ENCODE measurements around the gene XRCC4. TPM values are rescaled to one million over a fixed set of nuclear protein-coding genes. Genes with fewer than 3 reads are reported as not detected.

Gene XRCC4
- total RNA-seq, 4 donors from 2014 or later = 3.7 to 10.3 (median 8.7) TPM

DNA sequence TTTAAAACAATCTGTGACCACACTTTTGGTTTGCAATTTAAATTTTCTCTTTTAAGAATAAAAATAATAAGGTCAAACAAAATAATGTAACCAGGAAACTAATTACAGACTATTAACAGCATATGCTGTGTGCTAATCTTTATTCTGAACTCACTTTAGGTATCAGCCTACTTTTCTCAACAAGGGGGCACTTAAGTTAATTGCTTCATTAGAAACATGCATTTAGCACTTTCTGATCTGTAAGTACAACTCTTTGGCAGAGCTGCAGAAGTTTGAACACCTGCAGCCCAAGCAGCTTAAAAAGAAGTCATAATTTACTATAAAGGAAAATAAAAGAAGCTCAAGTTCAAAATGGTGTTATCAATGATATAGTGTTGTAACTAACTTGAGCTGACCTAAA lies 21.7 kb downstream of the XRCC4 start:
- DNase-seq = no peak
- TF ChIP-seq, protein P1, sequence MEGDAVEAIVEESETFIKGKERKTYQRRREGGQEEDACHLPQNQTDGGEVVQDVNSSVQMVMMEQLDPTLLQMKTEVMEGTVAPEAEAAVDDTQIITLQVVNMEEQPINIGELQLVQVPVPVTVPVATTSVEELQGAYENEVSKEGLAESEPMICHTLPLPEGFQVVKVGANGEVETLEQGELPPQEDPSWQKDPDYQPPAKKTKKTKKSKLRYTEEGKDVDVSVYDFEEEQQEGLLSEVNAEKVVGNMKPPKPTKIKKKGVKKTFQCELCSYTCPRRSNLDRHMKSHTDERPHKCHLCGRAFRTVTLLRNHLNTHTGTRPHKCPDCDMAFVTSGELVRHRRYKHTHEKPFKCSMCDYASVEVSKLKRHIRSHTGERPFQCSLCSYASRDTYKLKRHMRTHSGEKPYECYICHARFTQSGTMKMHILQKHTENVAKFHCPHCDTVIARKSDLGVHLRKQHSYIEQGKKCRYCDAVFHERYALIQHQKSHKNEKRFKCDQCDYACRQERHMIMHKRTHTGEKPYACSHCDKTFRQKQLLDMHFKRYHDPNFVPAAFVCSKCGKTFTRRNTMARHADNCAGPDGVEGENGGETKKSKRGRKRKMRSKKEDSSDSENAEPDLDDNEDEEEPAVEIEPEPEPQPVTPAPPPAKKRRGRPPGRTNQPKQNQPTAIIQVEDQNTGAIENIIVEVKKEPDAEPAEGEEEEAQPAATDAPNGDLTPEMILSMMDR (IDR thresholded peaks at IDR 0.05) = no peak
- TF ChIP-seq POLR2A (IDR thresholded peaks at IDR 0.05) = no peak
- H3K27ac ChIP-seq = no peak overlapping the region

DNA sequence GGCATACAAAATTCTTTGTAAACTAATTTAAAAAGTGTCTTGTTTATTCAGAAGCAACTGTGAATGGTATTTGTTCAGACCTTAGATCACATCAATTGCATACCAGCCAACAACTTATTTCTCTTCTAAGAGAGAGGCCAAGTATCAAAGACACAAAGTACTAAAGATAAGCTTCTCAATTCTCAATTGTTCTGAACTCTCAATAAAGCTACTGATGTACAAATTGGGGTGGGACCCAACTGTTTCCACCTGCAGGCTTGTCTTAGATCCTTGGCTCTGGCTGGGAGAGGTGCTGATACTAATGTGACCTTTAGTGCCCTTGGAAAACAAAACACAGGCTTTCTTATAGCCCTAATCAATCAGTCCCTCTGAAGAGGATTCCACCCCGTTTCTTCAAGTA lies 22.1 kb downstream of the XRCC4 start:
- no peak for TF ChIP-seq POLR2A (IDR thresholded peaks at IDR 0.05)
- Histone ChIP-seq H3K4me3 (no peak overlapping the region), H3K27ac (no peak overlapping the region), H3K9me3 (no peaks in the 10 kb centered on the region), H3K27me3 (no peaks in the 10 kb centered on the region), H3K36me3 (no peaks in the 10 kb centered on the region), H3K4me1 (no peaks in the 10 kb centered on the region)
- no peak for DNase-seq

More for the DNA sequence above, 21.7 kb downstream of the XRCC4 start:
- no peaks in the 10 kb centered on the region for H3K4me1 ChIP-seq
- H3K36me3 ChIP-seq = no peaks in the 10 kb centered on the region
- H3K9me3 ChIP-seq = no peaks in the 10 kb centered on the region
- H3K27me3 ChIP-seq = no peaks in the 10 kb centered on the region
- H3K4me3 ChIP-seq = no peak overlapping the region

DNA sequence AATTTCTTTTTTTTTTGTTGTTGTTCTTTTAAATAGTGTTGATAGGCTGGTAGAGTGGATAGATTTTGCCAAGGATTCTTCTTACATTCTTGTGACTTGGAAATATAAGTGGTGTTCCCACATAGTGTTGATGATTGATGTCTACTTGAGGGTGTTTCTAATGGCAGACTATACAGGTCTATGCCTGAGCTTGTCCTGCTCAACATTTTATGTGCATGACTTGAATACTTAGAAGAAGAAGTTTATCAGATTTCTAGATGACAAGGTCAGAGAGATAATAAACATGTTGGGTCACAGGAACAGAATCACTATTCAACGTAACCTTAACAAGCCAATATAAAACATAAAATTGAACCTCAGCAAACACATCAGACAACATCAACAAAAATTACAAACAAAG lies 24.2 kb downstream of the XRCC4 start:
- Histone ChIP-seq H3K27ac (no peak overlapping the region), H3K4me3 (no peak overlapping the region), H3K27me3 (no peaks in the 10 kb centered on the region), H3K4me1 (no peaks in the 10 kb centered on the region), H3K36me3 (no peaks in the 10 kb centered on the region), H3K9me3 (no peaks in the 10 kb centered on the region)
- TF ChIP-seq, protein P1 (IDR thresholded peaks at IDR 0.05) = no peak
- DNase-seq = no peak

DNA sequence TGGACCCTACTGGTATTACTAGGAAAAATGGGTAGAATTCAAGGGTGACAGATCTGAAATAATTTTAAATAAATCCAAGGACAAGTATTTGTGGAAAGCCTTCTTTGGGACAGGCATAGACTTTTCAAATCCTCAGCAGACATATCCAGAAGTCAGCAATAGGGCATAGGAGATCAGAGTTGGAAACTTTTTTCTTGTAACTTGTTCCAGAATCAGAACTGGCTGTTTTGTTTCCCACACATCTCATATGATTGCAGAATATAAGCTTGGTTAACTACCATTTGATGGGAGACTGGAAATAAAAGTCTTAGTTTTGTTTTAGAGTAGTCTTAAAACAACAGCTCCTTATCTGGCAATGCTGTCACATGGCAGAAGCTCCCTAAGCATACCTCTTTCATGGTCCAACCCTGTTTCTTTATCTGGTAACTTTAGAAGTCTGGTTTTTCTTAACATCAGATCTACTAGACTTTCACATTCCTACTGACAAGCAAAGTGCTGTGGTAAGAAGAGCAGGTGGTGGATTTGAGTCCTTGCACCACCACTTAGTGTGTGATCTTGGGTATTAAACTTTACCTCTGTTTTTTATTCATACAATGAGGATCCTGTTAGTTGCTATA lies 25.1 kb downstream of the XRCC4 start:
- no peaks in the 10 kb centered on the region for H3K36me3 ChIP-seq
- no peaks in the 10 kb centered on the region for H3K4me1 ChIP-seq
- no peak for TF ChIP-seq POLR2A (IDR thresholded peaks at IDR 0.05)
- TF ChIP-seq, protein P1 (IDR thresholded peaks at IDR 0.05) = no peak
- H3K9me3 ChIP-seq = no peaks in the 10 kb centered on the region
- no peaks in the 10 kb centered on the region for H3K27me3 ChIP-seq
- no peak overlapping the region for H3K4me3 ChIP-seq
- no peak for DNase-seq
- H3K27ac ChIP-seq = no peak overlapping the region

DNA sequence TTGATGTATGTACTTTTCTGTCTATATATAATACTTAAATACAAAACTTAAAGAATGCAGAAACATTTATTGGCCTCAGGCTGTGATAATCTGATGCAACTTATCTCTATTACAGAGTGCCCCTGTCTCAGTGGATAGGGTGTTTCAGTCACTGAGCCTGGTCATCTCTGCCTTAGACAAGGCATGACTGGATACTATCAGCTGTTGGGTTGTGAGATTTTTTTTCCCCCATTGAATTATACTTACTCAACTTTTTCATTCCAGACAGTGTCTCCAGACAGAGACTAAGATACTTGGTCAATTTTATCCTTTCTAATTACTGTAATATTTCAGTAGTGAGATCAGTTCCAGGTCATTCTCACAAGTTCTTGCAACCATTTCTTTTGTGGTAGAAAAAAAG lies 26.7 kb downstream of the XRCC4 start:
- H3K36me3 ChIP-seq = no peaks in the 10 kb centered on the region
- no peak for TF ChIP-seq POLR2A (IDR thresholded peaks at IDR 0.05)
- TF ChIP-seq, protein P1 (IDR thresholded peaks at IDR 0.05) = no peak
- H3K4me3 ChIP-seq = no peak overlapping the region
- no peaks in the 10 kb centered on the region for H3K4me1 ChIP-seq
- no peak overlapping the region for H3K27ac ChIP-seq
- no peaks in the 10 kb centered on the region for H3K27me3 ChIP-seq
- no peak for DNase-seq
- H3K9me3 ChIP-seq = no peaks in the 10 kb centered on the region

DNA sequence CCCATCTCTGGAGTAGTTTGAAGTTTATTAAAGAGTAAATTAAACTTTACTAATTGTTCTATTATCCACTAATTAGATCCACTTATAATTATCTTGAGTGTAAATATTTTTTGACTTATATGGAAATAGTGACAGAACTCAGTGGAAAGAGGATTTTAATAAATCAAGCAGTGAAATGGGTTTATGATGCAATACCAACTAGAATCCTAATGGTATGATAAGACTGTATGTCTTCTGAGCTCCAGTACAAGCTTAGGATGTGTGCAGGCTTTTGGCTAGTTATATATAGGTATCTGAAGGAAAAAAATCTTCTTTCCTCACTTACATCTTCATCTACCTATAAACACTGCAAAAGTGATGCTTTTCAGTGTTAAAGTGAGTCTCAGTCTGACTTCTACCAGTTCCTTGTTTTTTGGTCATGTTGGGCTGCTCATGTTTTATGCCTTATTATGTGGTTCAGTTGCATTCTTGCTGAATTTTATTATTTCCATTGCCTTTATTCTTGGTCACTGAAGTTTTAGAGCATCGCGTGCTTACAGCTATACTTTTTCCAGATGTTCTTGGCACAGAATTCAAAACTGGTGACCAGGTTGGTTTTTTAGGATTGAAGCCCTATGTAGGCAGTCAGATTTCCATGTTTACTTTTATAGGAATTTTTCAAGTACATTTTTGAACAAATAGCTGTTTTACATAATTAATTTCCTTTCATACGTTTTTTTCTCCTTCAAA lies 30.5 kb downstream of the XRCC4 start:
- no peak for DNase-seq
- H3K4me3 ChIP-seq = no peak overlapping the region
- no peak overlapping the region for H3K27ac ChIP-seq
- no peaks in the 10 kb centered on the region for H3K9me3 ChIP-seq
- H3K36me3 ChIP-seq = no peaks in the 10 kb centered on the region
- H3K4me1 ChIP-seq = no peaks in the 10 kb centered on the region
- H3K27me3 ChIP-seq = no peaks in the 10 kb centered on the region
- TF ChIP-seq, protein P1 (IDR thresholded peaks at IDR 0.05) = no peak
- no peak for TF ChIP-seq POLR2A (IDR thresholded peaks at IDR 0.05)
